NCI-H128 (cell line): ENCODE results near the gene PRSS56.
"Not testable (repeated sequence)": the region's sequence is repeated elsewhere in the genome, so short reads cannot be mapped to it uniquely, and the experiment has no call there.

ENCODE experiments used
- DNase-seq: peaks from one replicate; lab custom pipeline; 2025; ENCODE audit not compliant: unreplicated experiment; lab: John Stamatoyannopoulos, UW

Gene PRSS56

DNA sequence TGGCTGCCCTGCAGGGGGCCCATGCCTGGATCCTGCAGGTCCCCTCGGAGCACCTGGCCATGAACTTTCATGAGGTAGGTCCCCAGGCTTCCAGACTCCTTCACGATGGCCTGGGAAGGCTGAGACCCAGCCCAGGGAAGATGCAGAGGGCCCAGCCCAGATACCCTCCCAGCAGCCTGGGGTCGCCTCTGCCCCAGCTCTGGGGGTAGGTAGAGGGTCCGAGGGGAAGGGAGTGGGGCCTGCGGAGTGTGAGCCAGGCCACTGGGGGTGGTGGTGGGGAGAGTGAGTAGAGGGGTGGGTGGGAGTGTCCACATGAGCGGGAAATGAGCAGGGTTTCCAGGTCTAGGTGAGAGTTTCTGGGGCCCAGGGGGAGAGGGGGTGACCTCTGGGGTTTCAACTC is 4.6 kb downstream of the PRSS56 start:
- no peak for DNase-seq

GRCh38 chr2:232525199-232525598 is 5.0 kb downstream of the PRSS56 start:
- no peak for DNase-seq

DNA sequence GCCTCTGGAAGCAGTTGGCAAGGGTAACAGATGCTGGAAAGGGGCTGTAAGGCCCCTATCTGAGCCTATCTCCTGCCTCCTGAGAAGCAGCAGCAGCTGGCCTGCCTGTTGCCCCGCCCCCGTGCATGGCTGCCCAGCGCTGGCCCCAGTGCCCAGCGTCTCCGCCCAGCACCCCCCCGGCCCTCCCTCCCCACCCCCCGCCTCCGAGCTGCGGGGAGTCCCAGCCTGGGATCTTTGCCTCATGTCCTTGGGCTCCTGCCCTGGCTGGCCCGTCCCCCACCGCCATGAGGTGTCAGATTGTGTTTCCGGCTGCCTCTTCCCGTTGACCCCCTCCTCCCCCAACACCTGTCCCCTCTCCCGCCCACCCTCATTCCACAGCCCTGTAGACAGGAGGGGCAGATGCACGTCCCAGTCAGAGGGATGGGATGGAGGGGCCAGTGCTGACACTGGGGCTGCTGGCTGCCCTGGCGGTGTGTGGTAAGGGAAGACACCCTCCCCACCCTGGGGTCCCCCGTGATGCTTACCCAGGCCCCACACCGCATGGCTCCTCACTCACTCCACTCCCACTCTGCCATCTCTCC is 5.7 kb downstream of the PRSS56 start, which contains the start of gene CHRND:
Gene CHRND, plus strand, starts transcription at position 370 of the 581 bp plus-strand sequence. Its CDS starts 56 bp downstream, at position 426.
- no peak for DNase-seq

DNA sequence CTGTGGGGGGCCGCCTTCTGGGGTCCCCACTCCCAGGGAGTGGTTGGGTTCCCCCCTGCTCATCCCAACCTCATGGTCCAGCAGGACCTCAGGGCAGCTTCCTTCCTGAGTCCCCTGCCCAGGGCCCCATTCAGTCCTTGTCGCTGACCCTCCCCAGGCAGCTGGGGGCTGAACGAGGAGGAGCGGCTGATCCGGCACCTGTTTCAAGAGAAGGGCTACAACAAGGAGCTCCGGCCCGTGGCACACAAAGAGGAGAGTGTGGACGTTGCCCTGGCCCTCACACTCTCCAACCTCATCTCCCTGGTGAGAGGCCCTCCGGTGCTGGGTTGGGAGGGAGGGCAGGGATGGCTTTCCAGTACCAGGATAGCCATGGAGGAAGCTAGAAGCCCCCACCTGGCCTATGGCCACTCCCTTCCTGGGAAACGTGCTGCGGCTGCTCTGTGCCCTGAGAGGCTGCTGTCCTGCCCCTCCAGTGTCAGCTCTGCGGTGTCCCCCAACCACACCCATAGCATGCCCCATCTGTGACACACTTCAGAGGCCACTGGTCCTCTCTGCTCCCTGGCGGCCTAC is 6.3 kb downstream of the PRSS56 start:
- DNase-seq = no peak

- no peak for DNase-seq
Observed at GRCh38 chr2:232527905-232528470, 7.8 kb downstream of the PRSS56 start.

DNA sequence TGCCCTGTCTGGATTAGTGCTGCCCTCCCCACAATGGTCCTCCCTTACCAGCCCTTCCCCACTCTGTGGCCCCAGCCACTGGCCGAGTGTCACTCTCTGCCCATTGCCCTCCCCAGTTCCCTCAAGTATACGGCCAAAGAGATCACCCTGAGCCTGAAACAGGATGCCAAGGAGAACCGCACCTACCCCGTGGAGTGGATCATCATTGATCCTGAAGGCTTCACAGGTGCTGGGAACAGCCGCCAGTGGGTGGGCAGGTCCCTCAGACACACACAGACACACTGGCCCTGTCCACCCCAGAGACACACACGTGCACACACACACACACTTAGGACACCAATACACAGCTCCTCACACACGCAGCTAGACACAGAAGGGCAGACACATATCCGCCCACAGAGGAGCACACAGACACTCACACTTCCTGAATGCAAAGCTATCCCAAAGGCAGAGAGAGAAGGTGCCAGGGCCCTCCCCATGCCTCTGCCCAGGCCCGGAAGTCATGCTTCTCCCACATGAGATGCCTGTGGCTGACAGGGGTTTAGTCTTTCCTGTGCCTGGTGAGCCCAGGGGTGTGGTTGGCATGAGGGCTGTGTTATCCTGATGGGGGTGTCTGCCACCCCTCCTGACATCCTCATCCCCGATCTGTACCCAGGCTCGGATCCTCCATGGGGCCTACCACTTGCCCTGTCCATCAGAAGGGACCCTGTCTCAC is 8.7 kb downstream of the PRSS56 start:
- no peak for DNase-seq

- no peak for DNase-seq
Observed at GRCh38 chr2:232529806-232530547, 9.8 kb downstream of the PRSS56 start.

DNA sequence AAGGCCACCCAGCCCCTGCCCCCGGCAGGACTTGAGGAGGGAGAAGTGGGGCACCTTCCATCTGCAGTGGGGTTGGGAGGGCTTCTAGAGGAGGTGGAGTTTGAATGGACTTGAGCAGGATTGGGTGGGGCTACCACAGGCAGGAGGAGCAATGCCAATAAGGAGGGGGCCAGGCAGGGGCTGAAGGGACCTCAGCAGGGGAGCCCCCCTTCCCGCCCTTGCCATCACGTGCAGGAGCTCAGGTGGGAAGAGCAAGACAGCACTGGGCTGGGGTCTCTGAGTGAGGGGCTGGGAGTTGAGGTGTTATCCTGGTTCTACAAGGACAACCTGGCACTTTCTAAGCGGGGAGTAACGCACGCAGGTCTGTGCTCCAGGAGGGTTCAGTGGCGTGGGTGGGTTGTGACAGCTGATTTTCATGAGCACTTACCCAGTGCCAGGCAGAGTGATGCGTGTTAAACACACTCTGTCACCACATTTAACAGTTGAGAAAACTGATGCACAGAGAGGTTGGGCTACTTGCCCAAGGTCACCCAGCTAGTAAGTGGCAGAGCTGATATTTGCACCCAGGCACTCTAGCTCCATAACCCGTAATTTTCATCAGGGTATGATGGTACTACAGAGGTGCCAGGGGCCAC is 10.6 kb downstream of the PRSS56 start:
- DNase-seq = no peak

DNA sequence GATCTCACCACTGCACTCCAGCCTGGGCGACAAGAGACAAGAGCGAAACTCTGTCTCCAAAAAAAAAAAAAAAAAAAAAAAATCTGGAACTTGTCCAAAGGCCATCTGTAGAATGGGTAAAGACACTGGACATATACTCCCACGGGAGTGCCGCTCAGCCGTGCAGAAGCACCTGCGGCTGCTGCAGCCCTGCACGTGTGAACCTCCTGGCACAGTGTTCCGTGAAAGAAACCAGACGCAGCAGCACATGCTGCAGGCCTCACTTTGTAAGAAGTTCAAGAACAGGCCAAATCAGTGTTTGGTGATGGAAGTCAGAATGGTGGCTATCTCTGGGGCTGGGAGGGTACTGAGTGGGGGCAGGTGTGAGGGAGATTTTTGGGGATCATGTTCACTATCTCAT is 12.2 kb downstream of the PRSS56 start:
- DNase-seq = no peak

DNA sequence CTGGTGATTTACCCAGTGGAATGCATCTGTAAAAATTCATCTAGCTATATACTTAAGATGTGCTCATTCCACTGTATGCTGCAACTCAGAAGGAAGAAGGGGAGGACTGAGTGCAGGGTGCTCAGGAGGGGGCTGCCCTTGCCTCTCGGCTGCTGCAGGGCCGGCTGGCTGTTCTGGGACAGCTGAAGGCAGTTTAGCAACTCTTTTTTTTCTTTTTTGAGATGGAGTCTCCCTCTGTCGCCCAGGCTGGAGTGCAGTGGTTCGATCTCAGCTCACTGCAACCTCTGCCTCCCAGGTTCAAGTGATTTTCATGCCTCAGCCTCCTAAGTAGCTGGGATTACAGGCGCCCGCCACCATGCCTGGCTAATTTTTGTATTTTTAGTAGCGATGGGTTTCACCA is 12.6 kb downstream of the PRSS56 start:
- DNase-seq = not testable (repeated sequence)

GRCh38 chr2:232533944-232534710 is 13.9 kb downstream of the PRSS56 start:
- DNase-seq = no peak

DNA sequence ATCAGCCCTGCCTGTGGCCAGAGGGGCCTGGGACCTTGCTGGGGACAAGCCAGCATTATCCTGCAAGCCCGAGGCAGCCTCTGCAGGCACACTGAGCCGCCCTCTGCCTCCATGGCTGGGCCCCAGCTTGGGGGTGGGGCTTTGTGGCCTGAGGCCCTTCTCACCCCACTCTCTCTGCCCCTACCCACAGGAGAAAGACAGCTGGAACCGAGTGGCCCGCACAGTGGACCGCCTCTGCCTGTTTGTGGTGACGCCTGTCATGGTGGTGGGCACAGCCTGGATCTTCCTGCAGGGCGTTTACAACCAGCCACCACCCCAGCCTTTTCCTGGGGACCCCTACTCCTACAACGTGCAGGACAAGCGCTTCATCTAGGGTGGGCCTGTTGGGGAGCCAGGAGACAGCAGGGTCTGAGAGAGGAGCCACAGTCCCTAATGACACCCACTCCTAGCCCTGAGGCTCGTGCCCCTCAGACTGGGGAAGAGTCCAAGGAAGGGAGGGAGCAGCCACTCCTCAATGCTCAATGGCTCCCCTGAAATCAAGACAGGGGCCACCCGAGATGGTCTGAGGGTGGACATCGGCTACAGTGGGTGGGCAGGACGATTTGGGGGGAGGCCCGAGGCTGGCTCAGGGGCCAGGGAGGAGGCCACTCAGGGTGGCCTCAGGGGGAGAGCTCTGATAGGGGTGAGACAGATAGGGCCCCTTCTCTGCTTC is 14.9 kb downstream of the PRSS56 start:
- no peak for DNase-seq

DNA sequence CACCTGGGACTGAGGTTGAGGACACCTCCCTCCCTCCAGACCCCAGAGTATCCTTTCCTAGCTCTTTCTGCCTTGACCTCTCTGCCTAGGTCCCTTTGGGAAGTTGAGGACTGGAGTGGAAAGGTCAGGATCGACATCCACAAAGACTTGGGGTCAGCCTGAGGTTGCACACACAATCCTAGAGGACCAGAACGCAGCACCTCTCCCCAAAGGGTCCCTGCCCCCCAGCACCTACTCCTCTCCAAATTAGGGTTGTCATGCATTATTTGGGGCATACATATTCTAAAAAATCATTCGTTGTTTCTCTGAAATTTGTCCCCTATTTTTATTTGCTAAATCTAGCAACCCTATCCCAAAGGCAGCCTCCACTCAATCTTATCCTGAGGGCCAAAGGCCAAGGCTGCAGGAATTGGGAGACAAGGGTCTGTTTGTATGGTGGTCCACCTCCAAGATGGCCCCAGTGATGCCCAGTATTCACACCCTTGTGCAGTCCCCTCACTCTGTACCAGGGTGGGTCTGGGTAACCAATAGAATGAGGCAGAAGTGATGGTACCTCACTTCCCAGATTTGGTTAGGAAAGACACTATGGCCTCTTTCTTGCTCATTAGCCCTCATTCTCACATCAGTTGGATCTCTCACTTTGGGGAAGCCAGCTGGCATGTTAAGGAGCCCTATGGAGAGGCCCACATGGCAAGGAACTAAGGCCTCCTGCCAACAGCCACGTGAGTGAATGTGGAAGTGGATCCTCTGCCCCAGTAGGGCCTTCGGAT is 15.8 kb downstream of the PRSS56 start:
- no peak for DNase-seq

- no peak for DNase-seq
Observed at GRCh38 chr2:232537079-232537478, 16.9 kb downstream of the PRSS56 start.

DNA sequence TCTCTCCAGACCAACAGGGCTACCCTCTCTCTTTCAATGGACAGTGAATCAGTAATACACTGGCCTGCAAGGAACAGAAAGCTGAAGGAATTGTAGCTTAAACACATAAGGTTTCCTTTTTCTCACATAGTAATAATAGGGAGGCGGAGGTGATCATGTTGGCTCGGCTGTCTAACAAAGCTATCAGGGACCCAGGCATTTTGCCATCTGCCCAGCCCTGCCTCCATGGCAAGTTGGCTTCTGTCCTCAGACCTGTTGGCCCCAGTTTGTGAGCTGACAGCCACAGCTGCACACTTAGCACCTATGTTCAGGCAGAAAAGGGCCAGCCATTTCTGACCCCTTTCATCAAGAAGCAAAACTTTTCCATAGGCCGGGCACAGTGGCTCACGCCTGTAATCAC is 17.3 kb downstream of the PRSS56 start:
- DNase-seq = no peak

GRCh38 chr2:232538671-232539070 is 18.5 kb downstream of the PRSS56 start:
- DNase-seq = no peak

GRCh38 chr2:232539298-232540231 is 19.4 kb downstream of the PRSS56 start, which contains the start of gene CHRNG:
CHRNG (plus strand) TSS chr2:232539692; CDS start chr2:232539748, 56 bp downstream.
- DNase-seq = no peak
